B cell (primary cell): ENCODE measurements around the gene IFI44L. TPM values are rescaled to one million over a fixed set of nuclear protein-coding genes. Genes with fewer than 3 reads are reported as not detected.

Experiments used
- ATAC-seq: fragments of 200-7000 bp; cut with Tn5 transposase; one replicate; pipeline ENCODE4 v1.10.0; 2021; ENCODE audit warnings: low read depth, mild to moderate bottlenecking, moderate number of reproducible peaks, moderate library complexity
- CTCF ChIA-PET: fragments of 350-600 bp; sonication (Branson Sonifier 250); formaldehyde crosslinking; loops from one replicate; lab custom pipeline; 2021; ENCODE audit warnings: antibody characterized with exemption, inconsistent platforms; lab: Charles Lee
- POLR2A ChIA-PET: fragments of 350-600 bp; sonication (Branson Sonifier 250); formaldehyde crosslinking; loops from one replicate; lab custom pipeline; 2021; ENCODE audit warnings: antibody characterized with exemption; lab: Charles Lee
- DNase-seq: peaks from one replicate; pipeline ENCODE4 v3.0.0; 2013
- H2AFZ ChIP-seq: 2 replicates; pipeline ENCODE4 v1.6.1; 2012; ENCODE audit warnings: mild to moderate bottlenecking, low read depth, low read length; ENCODE audit not compliant: insufficient read depth, poor library complexity, severe bottlenecking
- H3K27ac ChIP-seq, 2 donors: 1 replicate in 1 of 2; 2 replicates in 1 of 2; pipeline ENCODE4 v1.5.1; 2012 to 2013; ENCODE audit warnings: low read length in 2 of 2, mild to moderate bottlenecking in 2 of 2, moderate library complexity in 1 of 2
- H3K27me3 ChIP-seq, 4 experiments: fragments of 200-600 bp in 1 of 4; sonication (generic) in 1 of 4; replicated peaks in 1 of 4; 1 replicate in 2 of 4; 2 replicates in 2 of 4; pipeline versions ENCODE4 v1.6.1 to v1.7.0; 2013 to 2016; ENCODE audit warnings: low read length in 3 of 4, mild to moderate bottlenecking in 2 of 4, mixed read lengths in 1 of 4, moderate library complexity in 1 of 4; ENCODE audit not compliant: insufficient read depth in 4 of 4, control insufficient read depth in 3 of 4; ENCODE audit errors: control extremely low read depth in 1 of 4
- H3K36me3 ChIP-seq, 2 experiments: replicated peaks in 1 of 2; 1 replicate in 1 of 2; 2 replicates in 1 of 2; pipeline versions ENCODE4 v1.6.1 to v1.7.1; 2013; ENCODE audit warnings: low read length in 1 of 2; ENCODE audit not compliant: insufficient read depth in 2 of 2, control insufficient read depth in 1 of 2; ENCODE audit errors: control extremely low read depth in 1 of 2, extremely low read depth in 1 of 2
- H3K4me1 ChIP-seq, 2 donors: fragments of 200-600 bp in 1 of 2; sonication (generic) in 1 of 2; 1 replicate in 1 of 2; 2 replicates in 1 of 2; pipeline versions ENCODE4 v1.5.1 to v1.6.1; 2013 to 2017; ENCODE audit warnings: low read length in 2 of 2; ENCODE audit not compliant: control insufficient read depth in 2 of 2, insufficient read depth in 2 of 2
- H3K4me2 ChIP-seq: replicated peaks from 2 replicates; pipeline ENCODE3; 2012; ENCODE audit warnings: mild to moderate bottlenecking, low read depth, low read length; ENCODE audit not compliant: poor library complexity, severe bottlenecking
- H3K4me3 ChIP-seq, 5 experiments: fragments of 200-600 bp in 1 of 5; sonication (generic) in 1 of 5; 1 replicate in 3 of 5; 2 replicates in 2 of 5; pipeline versions ENCODE4 v1.5.1 to v1.7.0; 2011 to 2016; ENCODE audit warnings: low read length in 4 of 5, mild to moderate bottlenecking in 4 of 5, low read depth in 2 of 5, control low read depth in 1 of 5, moderate library complexity in 1 of 5; ENCODE audit not compliant: insufficient read depth in 1 of 5; ENCODE audit errors: control extremely low read depth in 1 of 5, extremely low read depth in 1 of 5
- H3K79me2 ChIP-seq: fragments of 200-600 bp; sonication (generic); one replicate; pipeline ENCODE4 v1.6.0; 2016; ENCODE audit warnings: low read length; ENCODE audit not compliant: control insufficient read depth, insufficient read depth
- H3K9ac ChIP-seq: fragments of 200-600 bp; sonication (generic); 2 replicates; pipeline ENCODE4 v1.6.1; 2017; ENCODE audit warnings: mild to moderate bottlenecking, low read length, moderate library complexity
- H3K9me3 ChIP-seq, 3 donors: one replicate each; pipeline versions ENCODE4 v1.6.1 to v1.7.1; 2013; ENCODE audit warnings: low read length in 2 of 3; ENCODE audit not compliant: control insufficient read depth in 2 of 3, insufficient read depth in 1 of 3; ENCODE audit errors: control extremely low read depth in 1 of 3
- H4K20me1 ChIP-seq: 2 replicates; pipeline ENCODE4 v1.6.0; 2012; ENCODE audit warnings: mild to moderate bottlenecking, low read length; ENCODE audit not compliant: insufficient read depth, control insufficient read depth, poor library complexity, severe bottlenecking
- H3K27ac Mint-ChIP-seq: one replicate; pipeline ENCODE4 v1.8.0; 2021; ENCODE audit warnings: mixed read lengths
- H3K27me3 Mint-ChIP-seq: one replicate; pipeline ENCODE4 v1.8.0; 2021; ENCODE audit warnings: mixed read lengths
- H3K4me1 Mint-ChIP-seq: one replicate; pipeline ENCODE4 v1.8.0; 2021; ENCODE audit warnings: mixed read lengths
- H3K4me3 Mint-ChIP-seq: one replicate; pipeline ENCODE4 v1.8.0; 2021; ENCODE audit warnings: mixed read lengths
- H3K9me3 Mint-ChIP-seq: one replicate; pipeline ENCODE4 v1.8.0; 2022; ENCODE audit warnings: mixed read lengths; ENCODE audit not compliant: insufficient read depth
- CTCF ChIP-seq: fragments of 200-600 bp; IDR thresholded peaks from one replicate; pipeline ENCODE4 v1.8.0; 2022; ENCODE audit warnings: antibody characterized with exemption, mild to moderate bottlenecking
- EZH2 ChIP-seq: IDR thresholded peaks from 2 replicates; pipeline ENCODE4 v1.6.1; 2012; ENCODE audit warnings: borderline replicate concordance, low read depth, mild to moderate bottlenecking, moderate library complexity, low read length; ENCODE audit not compliant: insufficient read depth, poor library complexity, severe bottlenecking
- WGBS: methylation state at CpG from one replicate; pipeline ENCODE4 v1.1.5; 2013; ENCODE audit warnings: missing lambda C conversion rate; ENCODE audit not compliant: insufficient coverage; 5-methylcytosine and 5-hydroxymethylcytosine counted together
- intact Hi-C: fragments of 100-400 bp; cut with micrococcal nuclease; formaldehyde crosslinking; loops from one replicate; pipeline ENCODE4 v1.10.0; 2022
- polyA plus RNA-seq: library from polyadenylated mRNA; depleted of rRNA; stranded (reverse); fragments of >200 nt; gene quantifications from 2 replicates; pipeline ENCODE4 v1.2.3, GENCODE V29; 2012
- total RNA-seq, 2 donors: library from RNA; stranded (reverse); fragments of 120-200 nt in 1 of 2; gene quantifications; 1 replicate in 1 of 2; 2 replicates in 1 of 2; pipeline versions ENCODE4 v1.2.3 to v1.2.4, GENCODE V29; 2013 to 2022

IFI44L gene
- total and polyA plus RNA-seq, 2 donors (not counting 1 experiment from before 2014, with no cell fraction given) = 3.7 to 4.8 TPM

GRCh38 chr1:78677788-78678187 lies 57.5 kb downstream of the IFI44L start:
- DNase-seq = no peak
- Histone ChIP-seq H3K4me1 (no peaks in the 10 kb centered on the region), H3K9me3 (no peaks in the 10 kb centered on the region), H3K36me3 (no peaks in the 10 kb centered on the region), H2AFZ (no peak overlapping the region), H3K9ac (no peak overlapping the region), H3K27ac (no peak overlapping the region), H3K4me2 (no peak overlapping the region), H3K4me3 (no peak overlapping the region), H4K20me1 (no peaks in the 10 kb centered on the region), H3K79me2 (no peaks in the 10 kb centered on the region), H3K27me3 (no peaks in the 10 kb centered on the region)
- TF ChIP-seq CTCF = no peak
- no peak for TF ChIP-seq EZH2
- no CpG with 5 or more reads among the region's 3 CpGs for WGBS
- no peak overlapping the region for H3K4me3 Mint-ChIP-seq
- no peaks in the 10 kb centered on the region for H3K9me3 Mint-ChIP-seq
- intact Hi-C loops = no loop called here
- POLR2A ChIA-PET = no interaction called here
- H3K27me3 Mint-ChIP-seq = peaks cover 3% of the 10 kb centered on the region
- ATAC-seq = no peak
- CTCF ChIA-PET = interaction anchor here (1.1 to 4.0 kb wide), 5 partner anchors 57 to 550 kb away, joined by 4 to 18 read pairs (median 7); partner anchors contain the start of gene IFI44L
- H3K27ac Mint-ChIP-seq = no peak overlapping the region
- H3K4me1 Mint-ChIP-seq = no peaks in the 10 kb centered on the region

- no peaks in the 10 kb centered on the region for H3K4me1 ChIP-seq
- no peaks in the 10 kb centered on the region for H3K79me2 ChIP-seq
- DNase-seq (no peak), ATAC-seq (no peak)
- no peaks in the 10 kb centered on the region for H3K36me3 ChIP-seq
- TF ChIP-seq CTCF (no peak), EZH2 (no peak)
- Mint-ChIP-seq H3K4me1 (no peaks in the 10 kb centered on the region), H3K9me3 (no peaks in the 10 kb centered on the region), H3K27me3 (peaks cover 3% of the 10 kb centered on the region), H3K4me3 (no peak overlapping the region), H3K27ac (no peak overlapping the region)
- POLR2A ChIA-PET = no interaction called here
- CTCF ChIA-PET = interaction anchor here (1.1 to 4.0 kb wide), 5 partner anchors 58 to 550 kb away, joined by 4 to 18 read pairs (median 7); partner anchors contain the start of gene IFI44L
- no peak overlapping the region for H3K27ac ChIP-seq
- H3K9ac ChIP-seq = no peak overlapping the region
- H3K27me3 ChIP-seq = no peaks in the 10 kb centered on the region
- H3K9me3 ChIP-seq = no peaks in the 10 kb centered on the region
- no peak overlapping the region for H3K4me2 ChIP-seq
- H2AFZ ChIP-seq = peak overlapping the region; percentile 34
- intact Hi-C loops = no loop called here
- H3K4me3 ChIP-seq = no peak overlapping the region
- no peaks in the 10 kb centered on the region for H4K20me1 ChIP-seq
Measured at GRCh38 chr1:78678324-78678723, 58.1 kb downstream of the IFI44L start.
